ENCODE data around the gene MSH3. TPM values are rescaled to one million over a fixed set of nuclear protein-coding genes. Genes with fewer than 3 reads are reported as not detected.

MSH3 gene
- total RNA-seq, 1 donor from 2014 or later: 15.4 TPM

DNA sequence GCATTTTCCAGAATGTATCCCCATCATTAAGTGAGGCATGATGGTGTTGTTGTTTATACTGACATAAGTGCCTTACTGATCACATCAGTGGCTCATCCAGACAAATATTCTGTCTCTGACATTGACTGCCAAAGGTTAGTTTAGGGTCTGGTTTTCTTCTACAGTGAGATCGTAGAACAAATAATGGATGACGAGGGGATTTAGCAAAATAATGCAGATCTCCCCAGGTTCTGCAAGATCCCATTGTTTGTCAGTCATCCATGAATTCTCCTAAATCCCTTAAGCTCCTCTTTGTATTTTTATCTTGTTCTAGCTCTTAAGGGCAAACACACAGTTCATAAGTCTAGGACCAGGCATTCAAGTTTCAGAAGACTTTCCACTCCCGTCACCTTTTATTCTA, 93.5 kb downstream of the MSH3 start:
- Histone ChIP-seq H3K36me3 (ENCODE audit: insufficient read depth, low read length) (no peaks in the 10 kb centered on the region), H4K20me1 (ENCODE audit: insufficient read depth, low read length) (no peaks in the 10 kb centered on the region), H3K4me2 (ENCODE audit: low read length) (no peak overlapping the region), H3K27ac (ENCODE audit: low read depth, low read length) (no peak overlapping the region), H3K27me3 (ENCODE audit: insufficient read depth, low read length) (no peaks in the 10 kb centered on the region), H3K9ac (ENCODE audit: low read length) (no peak overlapping the region), H3K79me2 (ENCODE audit: insufficient read depth, low read length) (no peaks in the 10 kb centered on the region), H3K4me3 (ENCODE audit: insufficient read depth, low read depth, low read length) (no peak overlapping the region), H2AFZ (ENCODE audit: low read depth, low read length) (no peak overlapping the region), H3K9me3 (ENCODE audit: insufficient read depth, low read depth, low read length) (no peaks in the 10 kb centered on the region), H3K4me1 (ENCODE audit: insufficient read depth, low read length) (peaks cover 3% of the 10 kb centered on the region)
- H3K27ac Mint-ChIP-seq (ENCODE audit: unreplicated experiment): no peak overlapping the region
- TF ChIP-seq, protein P1, sequence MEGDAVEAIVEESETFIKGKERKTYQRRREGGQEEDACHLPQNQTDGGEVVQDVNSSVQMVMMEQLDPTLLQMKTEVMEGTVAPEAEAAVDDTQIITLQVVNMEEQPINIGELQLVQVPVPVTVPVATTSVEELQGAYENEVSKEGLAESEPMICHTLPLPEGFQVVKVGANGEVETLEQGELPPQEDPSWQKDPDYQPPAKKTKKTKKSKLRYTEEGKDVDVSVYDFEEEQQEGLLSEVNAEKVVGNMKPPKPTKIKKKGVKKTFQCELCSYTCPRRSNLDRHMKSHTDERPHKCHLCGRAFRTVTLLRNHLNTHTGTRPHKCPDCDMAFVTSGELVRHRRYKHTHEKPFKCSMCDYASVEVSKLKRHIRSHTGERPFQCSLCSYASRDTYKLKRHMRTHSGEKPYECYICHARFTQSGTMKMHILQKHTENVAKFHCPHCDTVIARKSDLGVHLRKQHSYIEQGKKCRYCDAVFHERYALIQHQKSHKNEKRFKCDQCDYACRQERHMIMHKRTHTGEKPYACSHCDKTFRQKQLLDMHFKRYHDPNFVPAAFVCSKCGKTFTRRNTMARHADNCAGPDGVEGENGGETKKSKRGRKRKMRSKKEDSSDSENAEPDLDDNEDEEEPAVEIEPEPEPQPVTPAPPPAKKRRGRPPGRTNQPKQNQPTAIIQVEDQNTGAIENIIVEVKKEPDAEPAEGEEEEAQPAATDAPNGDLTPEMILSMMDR (IDR thresholded peaks at IDR 0.05; ENCODE audit: insufficient read depth, low read depth, low read length): no peak
- TF ChIP-seq EZH2 (IDR thresholded peaks at IDR 0.05; ENCODE audit: insufficient read depth, low read length): no peak
- FAIRE-seq: no peak
- H3K4me1 Mint-ChIP-seq (ENCODE audit: low read depth, unreplicated experiment): peaks cover 7% of the 10 kb centered on the region
- peaks cover 19% of the 10 kb centered on the region for H3K36me3 Mint-ChIP-seq (ENCODE audit: low read depth, unreplicated experiment)
- DNase-seq (ENCODE audit: low read depth): no peak
- H3K4me3 Mint-ChIP-seq (ENCODE audit: unreplicated experiment): no peak overlapping the region
- H3K27me3 Mint-ChIP-seq (ENCODE audit: low read depth, unreplicated experiment): no peaks in the 10 kb centered on the region
- no peaks in the 10 kb centered on the region for H3K9me3 Mint-ChIP-seq (ENCODE audit: unreplicated experiment)

DNA sequence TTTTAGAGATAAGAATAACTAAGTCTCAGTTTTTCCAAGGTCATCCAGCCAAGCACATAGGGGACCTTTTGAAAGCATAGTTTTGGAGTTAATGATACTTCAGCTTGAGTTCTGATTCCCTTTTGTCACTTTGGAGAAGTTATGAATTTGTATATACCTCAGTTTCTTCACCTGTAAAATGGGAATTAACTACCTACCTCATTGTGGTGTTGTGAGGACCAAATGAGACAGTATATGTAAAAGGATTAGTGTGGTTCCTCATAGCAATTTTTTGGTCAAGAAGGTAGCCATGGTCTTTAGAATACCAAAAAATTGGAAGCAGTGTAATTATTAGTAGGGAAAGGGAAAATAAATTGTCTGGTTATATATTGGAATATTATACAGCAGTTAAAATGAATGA, 98.0 kb downstream of the MSH3 start:
- no peaks in the 10 kb centered on the region for H3K27me3 Mint-ChIP-seq (ENCODE audit: low read depth, unreplicated experiment)
- Histone ChIP-seq H3K4me2 (ENCODE audit: low read length) (no peak overlapping the region), H3K79me2 (ENCODE audit: insufficient read depth, low read length) (no peaks in the 10 kb centered on the region), H3K9me3 (ENCODE audit: insufficient read depth, low read depth, low read length) (no peaks in the 10 kb centered on the region), H4K20me1 (ENCODE audit: insufficient read depth, low read length) (no peaks in the 10 kb centered on the region), H3K9ac (ENCODE audit: low read length) (no peak overlapping the region), H3K36me3 (ENCODE audit: insufficient read depth, low read length) (no peaks in the 10 kb centered on the region), H3K27ac (ENCODE audit: low read depth, low read length) (no peak overlapping the region), H2AFZ (ENCODE audit: low read depth, low read length) (no peak overlapping the region), H3K4me3 (ENCODE audit: insufficient read depth, low read depth, low read length) (no peak overlapping the region), H3K27me3 (ENCODE audit: insufficient read depth, low read length) (no peaks in the 10 kb centered on the region), H3K4me1 (ENCODE audit: insufficient read depth, low read length) (no peaks in the 10 kb centered on the region)
- peaks cover 17% of the 10 kb centered on the region for H3K4me1 Mint-ChIP-seq (ENCODE audit: low read depth, unreplicated experiment)
- no peak overlapping the region for H3K27ac Mint-ChIP-seq (ENCODE audit: unreplicated experiment)
- no peak overlapping the region for H3K4me3 Mint-ChIP-seq (ENCODE audit: unreplicated experiment)
- H3K36me3 Mint-ChIP-seq (ENCODE audit: low read depth, unreplicated experiment): peaks cover 7% of the 10 kb centered on the region
- FAIRE-seq: no peak
- no peak for DNase-seq (ENCODE audit: low read depth)
- no peaks in the 10 kb centered on the region for H3K9me3 Mint-ChIP-seq (ENCODE audit: unreplicated experiment)
- TF ChIP-seq, protein P1 (IDR thresholded peaks at IDR 0.05; ENCODE audit: insufficient read depth, low read depth, low read length): no peak
- TF ChIP-seq EZH2 (IDR thresholded peaks at IDR 0.05; ENCODE audit: insufficient read depth, low read length): no peak

DNA sequence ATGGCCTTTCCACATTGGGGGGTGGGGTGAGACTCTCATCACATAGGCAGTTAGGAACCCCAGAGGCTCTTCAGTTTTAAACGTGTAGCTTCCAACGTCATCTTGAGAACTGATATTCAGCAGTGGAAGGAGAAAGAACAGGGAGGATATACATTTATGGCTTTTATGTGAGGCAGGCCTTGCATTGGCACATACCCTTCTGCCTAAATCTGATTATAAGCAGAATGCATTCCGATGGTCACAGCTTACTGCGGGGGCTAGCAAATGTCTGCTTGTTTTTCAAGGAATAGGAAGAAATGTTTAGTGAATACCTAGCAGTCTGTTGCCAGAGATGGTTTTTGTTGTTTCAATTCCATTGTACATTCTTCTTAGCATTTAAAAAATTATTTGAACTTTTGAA, 99.3 kb downstream of the MSH3 start:
- H3K36me3 ChIP-seq (ENCODE audit: insufficient read depth, low read length): no peaks in the 10 kb centered on the region

More for the DNA sequence above, 99.3 kb downstream of the MSH3 start:
- no peak overlapping the region for H3K9ac ChIP-seq (ENCODE audit: low read length)
- no peaks in the 10 kb centered on the region for H3K27me3 ChIP-seq (ENCODE audit: insufficient read depth, low read length)
- DNase-seq (ENCODE audit: low read depth): no peak
- H3K9me3 ChIP-seq (ENCODE audit: insufficient read depth, low read depth, low read length): no peaks in the 10 kb centered on the region
- H3K9me3 Mint-ChIP-seq (ENCODE audit: unreplicated experiment): no peaks in the 10 kb centered on the region
- H3K27me3 Mint-ChIP-seq (ENCODE audit: low read depth, unreplicated experiment): no peaks in the 10 kb centered on the region
- no peak overlapping the region for H3K4me3 ChIP-seq (ENCODE audit: insufficient read depth, low read depth, low read length)
- no peak overlapping the region for H2AFZ ChIP-seq (ENCODE audit: low read depth, low read length)
- H4K20me1 ChIP-seq (ENCODE audit: insufficient read depth, low read length): no peaks in the 10 kb centered on the region
- H3K27ac Mint-ChIP-seq (ENCODE audit: unreplicated experiment): no peak overlapping the region
- no peak overlapping the region for H3K27ac ChIP-seq (ENCODE audit: low read depth, low read length)
- H3K4me2 ChIP-seq (ENCODE audit: low read length): no peak overlapping the region
- no peaks in the 10 kb centered on the region for H3K79me2 ChIP-seq (ENCODE audit: insufficient read depth, low read length)
- H3K4me1 ChIP-seq (ENCODE audit: insufficient read depth, low read length): no peaks in the 10 kb centered on the region
- H3K36me3 Mint-ChIP-seq (ENCODE audit: low read depth, unreplicated experiment): peaks cover 7% of the 10 kb centered on the region
- H3K4me3 Mint-ChIP-seq (ENCODE audit: unreplicated experiment): no peak overlapping the region
- peaks cover 17% of the 10 kb centered on the region for H3K4me1 Mint-ChIP-seq (ENCODE audit: low read depth, unreplicated experiment)
- TF ChIP-seq EZH2 (IDR thresholded peaks at IDR 0.05; ENCODE audit: insufficient read depth, low read length): no peak
- TF ChIP-seq, protein P1 (IDR thresholded peaks at IDR 0.05; ENCODE audit: insufficient read depth, low read depth, low read length): no peak
- no peak for FAIRE-seq
